Esophagus squamous epithelium (tissue), 4 donors: ENCODE data around the gene RASGRF2.

Experiments
- CTCF ChIP-seq, 6 experiments: fragments of 450-650 bp in 4 of 6; fragments of 200-600 bp in 2 of 6; sonication (generic) in 2 of 6; IDR thresholded peaks; one replicate each; pipeline ENCODE4 v1.5.1; 2016 to 2019; ENCODE audit warnings: antibody characterized with exemption in 6 of 6, mild to moderate bottlenecking in 4 of 6, moderate library complexity in 4 of 6
- POLR2A ChIP-seq, 4 donors: fragments of 450-650 bp; IDR thresholded peaks; one replicate each; pipeline ENCODE4 v1.6.1; 2017; ENCODE audit warnings: antibody characterized with exemption in 4 of 4, mild to moderate bottlenecking in 4 of 4, moderate library complexity in 3 of 4

DNA sequence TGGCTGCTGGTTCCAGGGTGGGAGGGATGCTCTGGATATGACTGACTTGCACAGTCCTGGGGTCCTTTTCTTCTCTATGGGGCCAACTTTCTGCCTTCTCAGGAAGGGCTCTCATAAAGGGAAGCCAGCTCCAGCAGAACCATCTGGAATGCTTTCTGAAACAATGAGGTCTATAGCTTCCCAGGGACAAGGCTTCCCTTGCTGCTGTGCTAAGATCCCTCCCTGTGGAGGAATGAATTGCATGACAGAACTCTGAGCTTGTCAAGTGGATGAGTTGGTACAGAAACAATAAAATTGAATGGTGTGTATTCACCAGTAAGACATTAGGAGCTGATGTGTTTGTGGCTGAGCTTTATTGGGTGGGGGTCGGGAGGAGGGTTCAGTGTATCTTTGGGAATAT lies 292.7 kb downstream of the RASGRF2 start:
- TF ChIP-seq POLR2A (IDR thresholded peaks at IDR 0.05) (no peak), CTCF (IDR thresholded peaks at IDR 0.05) (no peak)
